SH-SY5Y (cell line): ENCODE measurements around the gene EEF1AKMT3.

Experiments
- GATA2 ChIP-seq: IDR thresholded peaks from 2 replicates; pipeline ENCODE4 v1.6.1; 2011; ENCODE audit warnings: mild to moderate bottlenecking, low read depth, low read length
- GATA3 ChIP-seq: IDR thresholded peaks from 2 replicates; pipeline ENCODE4 v1.6.1; 2011; ENCODE audit warnings: low read depth, mild to moderate bottlenecking, low read length, moderate library complexity

DNA sequence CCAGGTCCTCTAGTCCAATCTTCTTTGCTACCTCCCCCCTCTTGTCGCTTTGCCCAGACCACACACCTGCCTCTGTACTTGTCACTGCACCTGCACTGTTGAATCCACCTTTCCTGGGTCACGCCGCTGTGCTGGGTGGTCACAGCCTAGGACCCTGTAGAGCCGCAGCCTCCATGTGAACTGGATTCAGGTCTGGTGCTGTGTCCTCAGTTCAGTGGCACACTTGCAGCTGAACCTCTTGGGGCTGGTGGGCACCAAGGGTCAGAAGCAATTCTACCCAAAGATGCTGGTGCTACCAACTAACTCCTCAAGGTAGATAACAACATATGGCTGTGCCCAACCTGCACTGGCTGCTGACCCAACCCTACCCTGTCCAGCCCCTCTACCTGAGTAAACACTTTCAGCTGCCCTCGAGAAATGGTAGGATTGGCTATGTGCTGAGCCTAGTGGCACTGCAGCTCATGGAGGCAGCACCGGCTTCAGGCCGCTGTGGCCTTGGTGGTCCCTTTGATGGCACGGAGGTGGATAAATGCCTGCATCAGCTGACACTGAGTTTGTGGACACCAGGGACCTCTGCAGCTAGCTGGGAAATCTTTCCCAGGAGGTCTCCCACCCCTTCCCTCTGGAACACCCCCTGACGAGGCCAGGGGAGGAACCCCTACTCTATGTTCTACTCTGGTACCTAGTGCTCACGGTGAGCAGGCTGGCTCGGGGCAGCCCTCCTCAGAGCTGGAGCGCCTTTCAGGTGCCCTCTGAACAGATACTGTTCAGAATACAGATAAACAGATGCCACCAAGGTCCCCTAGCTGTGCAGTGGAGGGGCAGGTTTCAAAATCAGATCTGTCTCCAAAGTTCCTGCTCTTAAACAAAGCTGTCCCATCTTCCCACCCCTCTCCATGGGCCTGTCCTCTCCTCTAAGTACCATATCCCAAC, 48.1 kb upstream of the EEF1AKMT3 start:
- TF ChIP-seq GATA3, result no peak
- no peak for TF ChIP-seq GATA2
